Activated CD4-positive, alpha-beta T cell treated with anti-CD3 and anti-CD28 coated beads, Interleukin-2, amount 50 U/mL, for 16 hours (primary cell): ENCODE measurements around the gene TFF3.
A peak's percentile ranks its signal among the peaks of the same experiment; 100 is the strongest.

Source experiments
- DNase-seq: peaks from one replicate; pipeline ENCODE4 v3.0.0-alpha.2; 2020

TFF3 gene

GRCh38 chr21:42319851-42320572 lies 4.8 kb upstream of the TFF3 start:
- DNase-seq: no peak

- DNase-seq: no peak
Observed at GRCh38 chr21:42319376-42319775, 4.2 kb upstream of the TFF3 start.

GRCh38 chr21:42317826-42318746 lies 2.9 kb upstream of the TFF3 start:
- DNase-seq: no peak

- no peak for DNase-seq
Observed at GRCh38 chr21:42317341-42317741, 2.1 kb upstream of the TFF3 start.

- no peak for DNase-seq
Observed at GRCh38 chr21:42316891-42317290, 1.7 kb upstream of the TFF3 start.

- no peak for DNase-seq
Observed at GRCh38 chr21:42314616-42315295, 453 bp downstream of the TFF3 start.

- DNase-seq: no peak
Observed at GRCh38 chr21:42313501-42313969, 1.7 kb downstream of the TFF3 start.

- DNase-seq: no peak
Observed at GRCh38 chr21:42312626-42313104, 2.5 kb downstream of the TFF3 start.

- no peak for DNase-seq
Observed at GRCh38 chr21:42311816-42312625, 3.2 kb downstream of the TFF3 start.

- DNase-seq: no peak
Observed at GRCh38 chr21:42311160-42311559, 4.0 kb downstream of the TFF3 start.

- no peak for DNase-seq
Observed at GRCh38 chr21:42310411-42311001, 4.7 kb downstream of the TFF3 start.

GRCh38 chr21:42309753-42310213 lies 5.4 kb downstream of the TFF3 start:
- DNase-seq: peak; percentile 62

GRCh38 chr21:42308914-42309752 lies 6.1 kb downstream of the TFF3 start:
- DNase-seq: no peak

- no peak for DNase-seq
Observed at GRCh38 chr21:42308161-42308913, 6.9 kb downstream of the TFF3 start.

- no peak for DNase-seq
Observed at GRCh38 chr21:42307106-42307505, 8.1 kb downstream of the TFF3 start.

GRCh38 chr21:42306366-42307035 lies 8.7 kb downstream of the TFF3 start:
- DNase-seq: no peak

- no peak for DNase-seq
Observed at GRCh38 chr21:42305707-42306147, 9.5 kb downstream of the TFF3 start.

- DNase-seq: no peak
Observed at GRCh38 chr21:42304556-42305454, 10.4 kb downstream of the TFF3 start.
